ENCODE data around the gene NCAM2. TPM values are rescaled to one million over a fixed set of nuclear protein-coding genes. Genes with fewer than 3 reads are reported as not detected.

The NCAM2 gene
- total and polyA plus RNA-seq, 2 donors (not counting 3 experiments of a cell fraction or from before 2014, with no cell fraction given): 0.11 to 0.27 TPM

- FAIRE-seq (peak; percentile 91), DNase-seq (ENCODE audit: low read depth, low spot score) (peak; percentile 84)
- Histone ChIP-seq H3K9me3 (replicated peaks; ENCODE audit: control insufficient read depth, insufficient read depth, low read length) (no peaks in the 10 kb centered on the region), H3K27ac (ENCODE audit: insufficient read depth, low read depth, low read length) (peak overlapping the region; percentile 47), H4K20me1 (replicated peaks; ENCODE audit: control insufficient read depth, extremely low read depth, insufficient read depth, low read length) (no peaks in the 10 kb centered on the region), H2AFZ (ENCODE audit: low read depth, low read length) (peak overlapping the region; percentile 3), H3K9ac (replicated peaks; ENCODE audit: extremely low read depth, insufficient read depth, low read length) (peak overlapping the region; percentile 3), H3K4me1 (ENCODE audit: control insufficient read depth, extremely low read depth, insufficient read depth, low read length) (peaks cover 3% of the 10 kb centered on the region), H3K4me2 (ENCODE audit: insufficient read depth, low read length) (peak overlapping the region; percentile 49), H3K27me3 (ENCODE audit: control insufficient read depth in 2 of 2, insufficient read depth in 2 of 2, low read length in 2 of 2) (no peaks in the 10 kb centered on the region), H3K9me1 (replicated peaks; ENCODE audit: control insufficient read depth, extremely low read depth, insufficient read depth, low read length) (no peaks in the 10 kb centered on the region), H3K79me2 (ENCODE audit: control insufficient read depth, insufficient read depth, low read length) (no peaks in the 10 kb centered on the region), H3K36me3 (ENCODE audit: control insufficient read depth in 2 of 2, extremely low read depth in 1 of 2, insufficient read depth in 2 of 2, low read length in 2 of 2) (no peaks in the 10 kb centered on the region), H3K4me3 (replicated peaks in 1 of 3; ENCODE audit: insufficient read depth in 1 of 3, low read depth in 1 of 3, low read length in 3 of 3) (no peak overlapping the region)
- intact Hi-C loops (cut with micrococcal nuclease): no loop called here
- BruUV-seq (replicated peaks): no TSS peak
- CTCF ChIA-PET: interaction anchor here (0.6 kb wide), 1 partner anchor 200 kb away, joined by 3 read pairs; no protein-coding TSS in a partner anchor
- peak; percentile 67 for TF ChIP-seq JUN (IDR thresholded peaks at IDR 0.05; ENCODE audit: borderline replicate concordance, insufficient read depth, insufficient read length, low read depth)
- peak; percentile 85 for TF ChIP-seq FOS (IDR thresholded peaks at IDR 0.05; ENCODE audit: borderline replicate concordance, insufficient read depth, low read length)
- TF ChIP-seq, protein P1, sequence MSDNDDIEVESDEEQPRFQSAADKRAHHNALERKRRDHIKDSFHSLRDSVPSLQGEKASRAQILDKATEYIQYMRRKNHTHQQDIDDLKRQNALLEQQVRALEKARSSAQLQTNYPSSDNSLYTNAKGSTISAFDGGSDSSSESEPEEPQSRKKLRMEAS (IDR thresholded peaks at IDR 0.05; ENCODE audit: insufficient read depth, insufficient read length): no peak
- TF ChIP-seq EZH2 (IDR thresholded peaks at IDR 0.05; ENCODE audit: borderline replicate concordance, low read depth, low read length, severe bottlenecking): no peak
- POLR2A ChIA-PET: no interaction called here
- dilution Hi-C loops (cut with MboI; ENCODE audit: extremely low pct_ligation_motif_present, low sequenced_read_pairs): no loop called here
Observed at GRCh38 chr21:21200103-21200938, 202.1 kb downstream of the NCAM2 start.

DNA sequence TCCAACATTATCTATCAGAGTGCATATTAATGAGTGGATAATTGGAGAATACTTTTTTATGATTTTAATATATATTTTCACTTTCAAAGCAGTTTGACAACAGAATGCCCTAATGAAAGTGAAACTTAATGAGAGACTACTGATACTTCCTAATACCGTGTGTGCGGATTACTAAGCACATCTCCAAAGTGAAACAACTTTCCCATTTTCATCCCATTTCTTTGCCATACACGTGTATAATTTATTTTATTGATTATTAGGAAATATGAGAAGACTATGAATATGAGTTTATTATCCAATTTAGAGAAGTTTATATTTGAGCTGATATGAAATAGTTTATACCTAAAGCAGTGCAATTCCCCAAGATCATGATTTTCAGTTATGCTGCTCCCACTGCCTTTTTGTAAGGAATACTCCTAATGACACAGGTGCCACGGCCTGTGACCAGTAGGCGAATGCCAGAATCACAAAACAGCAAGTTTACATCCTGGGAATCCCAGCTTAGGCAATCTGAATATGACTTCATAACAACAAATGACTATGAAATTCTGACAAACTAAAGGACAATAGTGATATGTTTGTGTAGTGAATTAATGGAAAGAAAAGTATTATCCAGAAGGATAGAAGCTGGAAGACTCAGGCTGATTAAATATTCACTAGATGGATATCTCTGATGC, 202.9 kb downstream of the NCAM2 start:
- intact Hi-C loops (cut with micrococcal nuclease) (no loop called here), dilution Hi-C loops (cut with MboI; ENCODE audit: extremely low pct_ligation_motif_present, low sequenced_read_pairs) (no loop called here)
- ChIA-PET POLR2A (no interaction called here), CTCF (interaction anchor here (0.6 to 1.0 kb wide), 2 partner anchors 37 to 201 kb away, joined by 3 read pairs; no protein-coding TSS in a partner anchor)
- H3K79me2 ChIP-seq (ENCODE audit: control insufficient read depth, insufficient read depth, low read length): no peaks in the 10 kb centered on the region
- H2AFZ ChIP-seq (ENCODE audit: low read depth, low read length): peak overlapping the region; percentile 70
- H3K4me2 ChIP-seq (ENCODE audit: insufficient read depth, low read length): peak overlapping the region; percentile 49
- no peaks in the 10 kb centered on the region for H3K9me3 ChIP-seq (replicated peaks; ENCODE audit: control insufficient read depth, insufficient read depth, low read length)
- no peaks in the 10 kb centered on the region for H3K9me1 ChIP-seq (replicated peaks; ENCODE audit: control insufficient read depth, extremely low read depth, insufficient read depth, low read length)
- H4K20me1 ChIP-seq (replicated peaks; ENCODE audit: control insufficient read depth, extremely low read depth, insufficient read depth, low read length): no peaks in the 10 kb centered on the region
- H3K36me3 ChIP-seq (ENCODE audit: control insufficient read depth in 2 of 2, extremely low read depth in 1 of 2, insufficient read depth in 2 of 2, low read length in 2 of 2): no peaks in the 10 kb centered on the region
- H3K4me1 ChIP-seq (ENCODE audit: control insufficient read depth, extremely low read depth, insufficient read depth, low read length): peaks cover 3% of the 10 kb centered on the region
- peak overlapping the region; percentile 3 for H3K27ac ChIP-seq (ENCODE audit: insufficient read depth, low read depth, low read length)
- no TSS peak for BruUV-seq (replicated peaks)
- FAIRE-seq: no peak
- no peaks in the 10 kb centered on the region for H3K27me3 ChIP-seq (ENCODE audit: control insufficient read depth in 2 of 2, insufficient read depth in 2 of 2, low read length in 2 of 2)
- TF ChIP-seq, protein P1 (IDR thresholded peaks at IDR 0.05; ENCODE audit: insufficient read depth, insufficient read length): no peak
- TF ChIP-seq FOS (IDR thresholded peaks at IDR 0.05; ENCODE audit: borderline replicate concordance, insufficient read depth, low read length) (no peak), EZH2 (IDR thresholded peaks at IDR 0.05; ENCODE audit: borderline replicate concordance, low read depth, low read length, severe bottlenecking) (no peak), GATA2 (IDR thresholded peaks at IDR 0.05; ENCODE audit: insufficient read depth, insufficient read length, low read depth, low read length) (no peak), JUN (IDR thresholded peaks at IDR 0.05; ENCODE audit: borderline replicate concordance, insufficient read depth, insufficient read length, low read depth) (no peak), POLR2A (IDR thresholded peaks at IDR 0.05; ENCODE audit: low read depth, low read length) (no peak), MYC (IDR thresholded peaks at IDR 0.05; ENCODE audit: low read depth, low read length) (no peak), POLR2AphosphoS5 (IDR thresholded peaks at IDR 0.05; ENCODE audit: insufficient read depth, low read depth, low read length) (no peak)
- TF ChIP-seq, protein P2, sequence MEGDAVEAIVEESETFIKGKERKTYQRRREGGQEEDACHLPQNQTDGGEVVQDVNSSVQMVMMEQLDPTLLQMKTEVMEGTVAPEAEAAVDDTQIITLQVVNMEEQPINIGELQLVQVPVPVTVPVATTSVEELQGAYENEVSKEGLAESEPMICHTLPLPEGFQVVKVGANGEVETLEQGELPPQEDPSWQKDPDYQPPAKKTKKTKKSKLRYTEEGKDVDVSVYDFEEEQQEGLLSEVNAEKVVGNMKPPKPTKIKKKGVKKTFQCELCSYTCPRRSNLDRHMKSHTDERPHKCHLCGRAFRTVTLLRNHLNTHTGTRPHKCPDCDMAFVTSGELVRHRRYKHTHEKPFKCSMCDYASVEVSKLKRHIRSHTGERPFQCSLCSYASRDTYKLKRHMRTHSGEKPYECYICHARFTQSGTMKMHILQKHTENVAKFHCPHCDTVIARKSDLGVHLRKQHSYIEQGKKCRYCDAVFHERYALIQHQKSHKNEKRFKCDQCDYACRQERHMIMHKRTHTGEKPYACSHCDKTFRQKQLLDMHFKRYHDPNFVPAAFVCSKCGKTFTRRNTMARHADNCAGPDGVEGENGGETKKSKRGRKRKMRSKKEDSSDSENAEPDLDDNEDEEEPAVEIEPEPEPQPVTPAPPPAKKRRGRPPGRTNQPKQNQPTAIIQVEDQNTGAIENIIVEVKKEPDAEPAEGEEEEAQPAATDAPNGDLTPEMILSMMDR (IDR thresholded peaks at IDR 0.05; ENCODE audit: extremely low read depth in 1 of 2, insufficient read depth in 1 of 2, low read depth in 1 of 2, low read length in 2 of 2): no peak
- H3K4me3 ChIP-seq (replicated peaks in 1 of 3; ENCODE audit: insufficient read depth in 1 of 3, low read depth in 1 of 3, low read length in 3 of 3): no peak overlapping the region
- H3K9ac ChIP-seq (replicated peaks; ENCODE audit: extremely low read depth, insufficient read depth, low read length): peak overlapping the region; percentile 3
- peak; percentile 22 for DNase-seq (ENCODE audit: low read depth, low spot score)
